Keratinocyte (primary cell): ENCODE results near the gene KDM4B. TPM values are rescaled to one million over a fixed set of nuclear protein-coding genes. Genes with fewer than 3 reads are reported as not detected.

ENCODE experiments used
- DNase-seq: peaks from one replicate; pipeline ENCODE4 v3.0.0-alpha.2; 2011; ENCODE audit warnings: low read depth, missing footprints, low spot score
- FAIRE-seq: peaks from 2 replicates; lab custom pipeline; 2011; peaks lifted over from hg19 to GRCh38; lab: Jason Lieb, UNC
- H2AFZ ChIP-seq: 2 replicates; pipeline ENCODE4 v1.6.0; 2012; ENCODE audit warnings: low read length, control low read depth, inconsistent platforms; ENCODE audit not compliant: control insufficient read depth
- H3K27ac ChIP-seq: 2 replicates; pipeline ENCODE4 v1.5.1; 2011; ENCODE audit warnings: low read length; ENCODE audit not compliant: control insufficient read depth, insufficient read depth
- H3K27me3 ChIP-seq: 3 replicates; pipeline ENCODE4 v1.6.0; 2011; ENCODE audit warnings: low read length; ENCODE audit not compliant: control insufficient read depth, insufficient read depth; ENCODE audit errors: extremely low read depth
- H3K36me3 ChIP-seq, 2 experiments: 2 replicates in 1 of 2; 3 replicates in 1 of 2; pipeline ENCODE4 v1.5.1; 2011; ENCODE audit warnings: low read length in 2 of 2, mild to moderate bottlenecking in 1 of 2; ENCODE audit not compliant: control insufficient read depth in 2 of 2, insufficient read depth in 2 of 2; ENCODE audit errors: extremely low read depth in 1 of 2
- H3K4me1 ChIP-seq: 3 replicates; pipeline ENCODE4 v1.5.1; 2011; ENCODE audit warnings: low read length; ENCODE audit not compliant: control insufficient read depth, insufficient read depth; ENCODE audit errors: extremely low read depth
- H3K4me2 ChIP-seq: 3 replicates; pipeline ENCODE4 v1.6.0; 2011; ENCODE audit warnings: low read depth, low read length; ENCODE audit not compliant: control insufficient read depth, insufficient read depth; ENCODE audit errors: extremely low read depth
- H3K4me3 ChIP-seq, 3 experiments: fragments of 200-600 bp in 1 of 3; sonication (generic) in 1 of 3; 2 replicates in 2 of 3; 3 replicates in 1 of 3; pipeline ENCODE4 v1.5.1; 2011 to 2016; ENCODE audit warnings: low read length in 3 of 3, mild to moderate bottlenecking in 3 of 3, control low read depth in 2 of 3, inconsistent platforms in 1 of 3, low read depth in 1 of 3, mixed read lengths in 1 of 3, mixed run types in 1 of 3, moderate library complexity in 1 of 3; ENCODE audit not compliant: control insufficient read depth in 2 of 3, insufficient read depth in 2 of 3; ENCODE audit errors: extremely low read depth in 1 of 3
- H3K79me2 ChIP-seq: 2 replicates; pipeline ENCODE4 v1.6.0; 2012; ENCODE audit warnings: low read length; ENCODE audit not compliant: control insufficient read depth, insufficient read depth
- H3K9ac ChIP-seq: 3 replicates; pipeline ENCODE4 v1.6.0; 2011; ENCODE audit warnings: low read length; ENCODE audit not compliant: control insufficient read depth, insufficient read depth; ENCODE audit errors: extremely low read depth
- H3K9me1 ChIP-seq: 3 replicates; pipeline ENCODE4 v1.6.0; 2011; ENCODE audit warnings: low read length; ENCODE audit not compliant: control insufficient read depth, insufficient read depth; ENCODE audit errors: extremely low read depth
- H3K9me3 ChIP-seq: 2 replicates; pipeline ENCODE4 v1.5.1; 2012; ENCODE audit warnings: low read depth, low read length; ENCODE audit not compliant: control insufficient read depth
- H4K20me1 ChIP-seq: 3 replicates; pipeline ENCODE4 v1.6.0; 2011; ENCODE audit warnings: low read length; ENCODE audit not compliant: control insufficient read depth, insufficient read depth; ENCODE audit errors: extremely low read depth
- CTCF ChIP-seq, 3 experiments: IDR thresholded peaks in 1 of 3; conservative IDR thresholded peaks in 1 of 3; optimal IDR thresholded peaks in 1 of 3; 2 replicates in 2 of 3; 3 replicates in 1 of 3; pipeline versions ENCODE3 to v1.5.1; 2011; ENCODE audit warnings: low read length in 3 of 3, mild to moderate bottlenecking in 3 of 3, moderate library complexity in 2 of 3, control low read depth in 1 of 3, inconsistent platforms in 1 of 3; ENCODE audit not compliant: insufficient read depth in 2 of 3; ENCODE audit errors: extremely low read depth in 1 of 3
- EZH2 ChIP-seq: IDR thresholded peaks from one replicate; pipeline ENCODE4 v1.6.1; 2012; ENCODE audit warnings: inconsistent platforms, mild to moderate bottlenecking, low read length, moderate library complexity
- dilution Hi-C: fragments of 300-500 bp; cut with MboI; formaldehyde crosslinking; loops from one replicate; pipeline ENCODE4 v1.7.0; 2020; ENCODE audit warnings: low sequenced_read_pairs; ENCODE audit not compliant: extremely low pct_ligation_motif_present
- polyA plus RNA-seq, 5 experiments: library from polyadenylated mRNA; depleted of rRNA in 3 of 5; stranded (reverse) in 3 of 5; stranded (forward) in 1 of 5; unstranded in 1 of 5; fragments of >200 nt; gene quantifications; 1 replicate in 1 of 5; 2 replicates in 3 of 5; 3 replicates in 1 of 5; pipeline versions ENCODE4 v1.2.1 to v1.2.3, GENCODE V29; 2011 to 2012; ENCODE audit warnings: missing spikeins in 2 of 5, low read depth in 1 of 5, low replicate concordance in 1 of 5

The KDM4B gene
- polyA plus RNA-seq, 1 donor (not counting 4 experiments of a cell fraction or from before 2014, with no cell fraction given) = 6.2 TPM

DNA sequence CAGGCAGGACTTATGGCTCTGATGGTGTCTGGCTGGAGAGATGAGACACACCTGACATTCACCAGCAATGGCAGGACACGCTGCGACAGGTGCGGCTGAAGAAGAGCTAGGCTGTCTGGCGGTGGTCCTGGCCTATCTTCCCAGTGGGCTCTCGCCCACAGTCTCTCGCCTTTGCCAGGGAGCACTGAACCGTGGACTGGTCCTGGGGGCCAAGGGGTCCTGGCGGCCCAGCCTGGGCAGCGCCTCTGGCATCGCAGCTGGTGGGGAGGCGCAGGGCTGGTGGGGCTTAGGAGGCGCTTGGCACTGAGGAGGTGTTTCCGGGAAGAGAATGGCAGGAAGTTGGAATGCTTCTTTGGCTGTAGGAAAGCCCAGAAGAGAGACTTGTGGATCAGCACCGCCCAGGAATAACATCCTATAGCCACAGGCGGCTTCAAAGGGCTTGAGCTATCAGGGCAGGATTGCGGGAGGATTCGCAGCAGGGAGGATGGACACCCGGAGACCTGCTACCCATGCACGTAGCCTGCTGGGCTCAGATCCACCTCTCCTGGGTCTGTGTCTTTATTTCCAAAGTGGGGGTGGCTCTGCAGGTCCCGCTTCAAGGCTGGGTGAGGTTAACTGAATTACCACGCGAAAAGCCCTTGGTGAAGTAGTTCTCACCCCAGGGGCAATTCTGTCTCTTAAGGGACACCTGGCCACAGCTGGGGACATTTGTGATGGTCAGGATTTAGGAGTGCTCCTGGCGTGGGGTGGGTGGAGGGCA, 14.6 kb downstream of the KDM4B start:
- no peak for FAIRE-seq
- no peak overlapping the region for H3K4me2 ChIP-seq
- no peak overlapping the region for H3K4me3 ChIP-seq
- TF ChIP-seq EZH2 (no peak), CTCF (optimal IDR thresholded peaks at IDR 0.05 in 1 of 3, IDR thresholded peaks at IDR 0.05 in 1 of 3, conservative IDR thresholded peaks at IDR 0.05 in 1 of 3; ENCODE audit: extremely low read depth in 1 of 3, insufficient read depth in 2 of 3, low read length in 3 of 3) (no peak)
- no peak overlapping the region for H2AFZ ChIP-seq
- no peaks in the 10 kb centered on the region for H3K4me1 ChIP-seq
- no peaks in the 10 kb centered on the region for H3K27me3 ChIP-seq
- no peak overlapping the region for H3K9ac ChIP-seq
- peaks cover 15% of the 10 kb centered on the region for H4K20me1 ChIP-seq
- no peaks in the 10 kb centered on the region for H3K9me3 ChIP-seq
- H3K36me3 ChIP-seq = peaks cover under 1 to 17% of the 10 kb centered on the region in 2 experiments
- no peak overlapping the region for H3K27ac ChIP-seq
- no peaks in the 10 kb centered on the region for H3K9me1 ChIP-seq
- dilution Hi-C loops = no loop called here
- no peak for DNase-seq
- peaks cover 72% of the 10 kb centered on the region for H3K79me2 ChIP-seq

GRCh38 chr19:4984106-4984380, 15.1 kb downstream of the KDM4B start:
- peaks cover 72% of the 10 kb centered on the region for H3K79me2 ChIP-seq

More at GRCh38 chr19:4984106-4984380, 15.1 kb downstream of the KDM4B start:
- H3K4me1 ChIP-seq = no peaks in the 10 kb centered on the region
- no peaks in the 10 kb centered on the region for H3K9me1 ChIP-seq
- H2AFZ ChIP-seq = no peak overlapping the region
- no peak for FAIRE-seq
- TF ChIP-seq EZH2 (no peak), CTCF (optimal IDR thresholded peaks at IDR 0.05 in 1 of 3, IDR thresholded peaks at IDR 0.05 in 1 of 3, conservative IDR thresholded peaks at IDR 0.05 in 1 of 3; ENCODE audit: extremely low read depth in 1 of 3, insufficient read depth in 2 of 3, low read length in 3 of 3) (no peak)
- H3K27ac ChIP-seq = no peak overlapping the region
- dilution Hi-C loops = no loop called here
- H3K9me3 ChIP-seq = no peaks in the 10 kb centered on the region
- H3K4me3 ChIP-seq = no peak overlapping the region
- peaks cover 5 to 15% of the 10 kb centered on the region in 2 experiments for H3K36me3 ChIP-seq
- H3K27me3 ChIP-seq = no peaks in the 10 kb centered on the region
- H3K9ac ChIP-seq = no peak overlapping the region
- no peak overlapping the region for H3K4me2 ChIP-seq
- DNase-seq = no peak
- H4K20me1 ChIP-seq = peaks cover 16% of the 10 kb centered on the region
